SK-N-SH (cell line): Measurements from ENCODE around the gene POLN.

Source experiments
- MXI1 ChIP-seq: IDR thresholded peaks from 2 replicates; pipeline ENCODE4 v1.6.1; 2012; ENCODE audit warnings: mild to moderate bottlenecking, low read depth, low read length, improper control_type of control experiment
- RXRA ChIP-seq: IDR thresholded peaks from 2 replicates; pipeline ENCODE4 v1.4.0; 2012; ENCODE audit warnings: low read depth, mild to moderate bottlenecking, borderline replicate concordance
- TCF12 ChIP-seq: IDR thresholded peaks from 2 replicates; pipeline ENCODE4 v1.4.0; 2012
- TF ChIP-seq, protein P1 (sequence below): fragments of 150-350 bp; IDR thresholded peaks from 2 replicates; pipeline ENCODE4 v1.6.1; 2017; ENCODE audit warnings: antibody characterized with exemption, low read length, low read depth, borderline replicate concordance

GRCh38 chr4:2043396-2044118 lies 198.4 kb downstream of the POLN start:
- no peak for TF ChIP-seq TCF12
- TF ChIP-seq MXI1: no peak
- no peak for TF ChIP-seq RXRA
- TF ChIP-seq, protein P1, sequence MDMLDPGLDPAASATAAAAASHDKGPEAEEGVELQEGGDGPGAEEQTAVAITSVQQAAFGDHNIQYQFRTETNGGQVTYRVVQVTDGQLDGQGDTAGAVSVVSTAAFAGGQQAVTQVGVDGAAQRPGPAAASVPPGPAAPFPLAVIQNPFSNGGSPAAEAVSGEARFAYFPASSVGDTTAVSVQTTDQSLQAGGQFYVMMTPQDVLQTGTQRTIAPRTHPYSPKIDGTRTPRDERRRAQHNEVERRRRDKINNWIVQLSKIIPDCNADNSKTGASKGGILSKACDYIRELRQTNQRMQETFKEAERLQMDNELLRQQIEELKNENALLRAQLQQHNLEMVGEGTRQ: no peak
